Measurements from ENCODE around the gene CACNA1E. TPM values are rescaled to one million over a fixed set of nuclear protein-coding genes. Genes with fewer than 3 reads are reported as not detected.

Gene CACNA1E
- total and polyA plus RNA-seq, 5 donors from 2014 or later: not detected

- Histone ChIP-seq H3K4me1 (ENCODE audit: control insufficient read depth, insufficient read depth, low read length, poor library complexity, severe bottlenecking) (no peaks in the 10 kb centered on the region), H3K9me3 (ENCODE audit: control insufficient read depth in 2 of 2, low read length in 2 of 2) (no peaks in the 10 kb centered on the region), H3K36me3 (ENCODE audit: control insufficient read depth, insufficient read depth, low read length) (no peaks in the 10 kb centered on the region), H3K4me3 (ENCODE audit: low read depth, low read length) (no peak overlapping the region), H3K27me3 (ENCODE audit: control insufficient read depth, insufficient read depth, low read length) (no peaks in the 10 kb centered on the region), H3K27ac (ENCODE audit: insufficient read depth, low read length, poor library complexity, severe bottlenecking) (no peak overlapping the region)
- H3K36me3 Mint-ChIP-seq: no peaks in the 10 kb centered on the region
- peaks cover 13% of the 10 kb centered on the region for H3K27me3 Mint-ChIP-seq
- DNase-seq: no peak
- no peak for ATAC-seq (ENCODE audit: low read depth in 2 of 2)
- H3K4me3 Mint-ChIP-seq: no peak overlapping the region
- H3K27ac Mint-ChIP-seq: peak overlapping the region in 1 of 3 donors; percentile 36
- H3K4me1 Mint-ChIP-seq: no peaks in the 10 kb centered on the region
- H3K9me3 Mint-ChIP-seq: peaks cover 0 to 8% (median 0%) of the 10 kb centered on the region in 7 donors
These were observed 255.9 kb downstream of the CACNA1E start for GRCh38 chr1:181739214-181739613.

GRCh38 chr1:181742426-181742825 lies 259.1 kb downstream of the CACNA1E start:
- no peaks in the 10 kb centered on the region for H3K9me3 ChIP-seq (ENCODE audit: control insufficient read depth in 2 of 2, low read length in 2 of 2)
- ATAC-seq (ENCODE audit: low read depth in 2 of 2): no peak

GRCh38 chr1:181743878-181744312 lies 260.6 kb downstream of the CACNA1E start:
- H3K27ac Mint-ChIP-seq: no peak overlapping the region
- Histone ChIP-seq H3K27me3 (ENCODE audit: control insufficient read depth, insufficient read depth, low read length) (no peaks in the 10 kb centered on the region), H3K4me3 (ENCODE audit: low read depth, low read length) (no peak overlapping the region), H3K27ac (ENCODE audit: insufficient read depth, low read length, poor library complexity, severe bottlenecking) (no peak overlapping the region), H3K4me1 (ENCODE audit: control insufficient read depth, insufficient read depth, low read length, poor library complexity, severe bottlenecking) (no peaks in the 10 kb centered on the region), H3K36me3 (ENCODE audit: control insufficient read depth, insufficient read depth, low read length) (no peaks in the 10 kb centered on the region), H3K9me3 (ENCODE audit: control insufficient read depth in 2 of 2, low read length in 2 of 2) (no peaks in the 10 kb centered on the region)
- no peak overlapping the region for H3K4me3 Mint-ChIP-seq
- peaks cover 13% of the 10 kb centered on the region for H3K27me3 Mint-ChIP-seq
- no peak for DNase-seq
- no peaks in the 10 kb centered on the region for H3K36me3 Mint-ChIP-seq
- ATAC-seq (ENCODE audit: low read depth in 2 of 2): no peak
- H3K9me3 Mint-ChIP-seq: peaks cover 0 to 7% (median 0%) of the 10 kb centered on the region in 7 donors
- H3K4me1 Mint-ChIP-seq: no peaks in the 10 kb centered on the region

More at GRCh38 chr1:181742426-181742825, 259.1 kb downstream of the CACNA1E start:
- H3K36me3 ChIP-seq (ENCODE audit: control insufficient read depth, insufficient read depth, low read length): no peaks in the 10 kb centered on the region
- Mint-ChIP-seq H3K4me1 (no peaks in the 10 kb centered on the region), H3K27ac (peak overlapping the region in 1 of 3 donors; percentile 6), H3K4me3 (no peak overlapping the region), H3K36me3 (no peaks in the 10 kb centered on the region), H3K27me3 (peaks cover 13% of the 10 kb centered on the region), H3K9me3 (peaks cover 0 to 7% (median 0%) of the 10 kb centered on the region in 7 donors)
- H3K4me3 ChIP-seq (ENCODE audit: low read depth, low read length): no peak overlapping the region
- no peaks in the 10 kb centered on the region for H3K27me3 ChIP-seq (ENCODE audit: control insufficient read depth, insufficient read depth, low read length)
- no peaks in the 10 kb centered on the region for H3K4me1 ChIP-seq (ENCODE audit: control insufficient read depth, insufficient read depth, low read length, poor library complexity, severe bottlenecking)
- DNase-seq: no peak
- no peak overlapping the region for H3K27ac ChIP-seq (ENCODE audit: insufficient read depth, low read length, poor library complexity, severe bottlenecking)

DNA sequence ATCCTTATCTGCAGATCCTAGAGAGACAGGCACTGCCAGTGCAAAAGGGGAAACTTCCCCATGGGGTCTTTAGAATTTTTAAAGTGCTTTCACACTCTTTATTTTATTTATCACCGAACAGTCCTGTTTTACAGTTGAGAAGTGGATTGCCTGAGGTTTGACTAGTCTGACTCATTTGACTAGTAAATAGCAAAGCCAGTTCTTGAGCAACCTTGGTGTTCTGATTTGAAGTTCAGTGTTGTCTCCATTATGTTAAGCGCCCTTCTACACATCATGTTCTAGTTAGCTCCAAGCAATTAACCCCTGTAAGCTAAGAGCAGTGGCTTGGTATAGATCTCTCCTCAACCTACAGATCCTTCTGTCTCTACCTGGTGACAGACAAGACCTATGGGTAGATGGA lies 262.9 kb downstream of the CACNA1E start:
- Mint-ChIP-seq H3K9me3 (peaks cover 0 to 3% (median 0%) of the 10 kb centered on the region in 7 donors), H3K4me3 (no peak overlapping the region), H3K36me3 (no peaks in the 10 kb centered on the region), H3K27me3 (peaks cover 10% of the 10 kb centered on the region), H3K27ac (no peak overlapping the region), H3K4me1 (no peaks in the 10 kb centered on the region)
- Histone ChIP-seq H3K4me3 (ENCODE audit: low read depth, low read length) (no peak overlapping the region), H3K36me3 (ENCODE audit: control insufficient read depth, insufficient read depth, low read length) (no peaks in the 10 kb centered on the region), H3K4me1 (ENCODE audit: control insufficient read depth, insufficient read depth, low read length, poor library complexity, severe bottlenecking) (no peaks in the 10 kb centered on the region), H3K9me3 (ENCODE audit: control insufficient read depth in 2 of 2, low read length in 2 of 2) (no peaks in the 10 kb centered on the region), H3K27ac (ENCODE audit: insufficient read depth, low read length, poor library complexity, severe bottlenecking) (no peak overlapping the region), H3K27me3 (ENCODE audit: control insufficient read depth, insufficient read depth, low read length) (no peaks in the 10 kb centered on the region)
- ATAC-seq (ENCODE audit: low read depth in 2 of 2) (no peak), DNase-seq (no peak)

DNA sequence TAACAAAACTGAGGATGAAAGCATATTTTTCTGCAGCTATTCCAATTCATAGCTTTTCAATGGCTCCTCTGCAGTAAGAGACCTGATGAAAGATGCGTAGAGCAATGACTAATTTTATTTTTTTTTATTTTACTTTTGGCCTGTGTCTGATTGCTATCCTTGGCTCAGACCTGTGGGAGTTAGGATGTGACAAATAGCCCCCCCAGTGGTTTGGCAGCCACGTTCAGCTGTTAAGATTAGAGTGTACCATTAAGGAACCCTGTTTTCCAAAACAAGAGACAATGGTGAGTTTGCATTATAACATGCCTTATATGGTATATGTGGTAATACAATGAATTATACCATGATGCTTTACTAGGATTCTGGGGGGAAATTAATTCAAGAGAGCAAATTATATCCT lies 264.7 kb downstream of the CACNA1E start:
- Histone ChIP-seq H3K36me3 (ENCODE audit: control insufficient read depth, insufficient read depth, low read length) (no peaks in the 10 kb centered on the region), H3K9me3 (ENCODE audit: control insufficient read depth in 2 of 2, low read length in 2 of 2) (no peaks in the 10 kb centered on the region), H3K4me3 (ENCODE audit: low read depth, low read length) (no peak overlapping the region), H3K27me3 (ENCODE audit: control insufficient read depth, insufficient read depth, low read length) (no peaks in the 10 kb centered on the region), H3K4me1 (ENCODE audit: control insufficient read depth, insufficient read depth, low read length, poor library complexity, severe bottlenecking) (no peaks in the 10 kb centered on the region), H3K27ac (ENCODE audit: insufficient read depth, low read length, poor library complexity, severe bottlenecking) (no peak overlapping the region)
- Mint-ChIP-seq H3K4me3 (no peak overlapping the region), H3K27ac (no peak overlapping the region), H3K4me1 (no peaks in the 10 kb centered on the region), H3K36me3 (no peaks in the 10 kb centered on the region), H3K27me3 (no peaks in the 10 kb centered on the region), H3K9me3 (peaks cover 0 to 1% (median 0%) of the 10 kb centered on the region in 7 donors)
- DNase-seq (no peak), ATAC-seq (ENCODE audit: low read depth in 2 of 2) (no peak)

GRCh38 chr1:181754103-181754502 lies 270.8 kb downstream of the CACNA1E start:
- ATAC-seq (ENCODE audit: low read depth in 2 of 2) (no peak), DNase-seq (no peak)
- Mint-ChIP-seq H3K4me3 (no peak overlapping the region), H3K27ac (no peak overlapping the region), H3K27me3 (peaks cover 9% of the 10 kb centered on the region), H3K36me3 (no peaks in the 10 kb centered on the region), H3K4me1 (no peaks in the 10 kb centered on the region), H3K9me3 (peaks cover 0 to 3% (median 0%) of the 10 kb centered on the region in 7 donors)
- no peaks in the 10 kb centered on the region for H3K9me3 ChIP-seq (ENCODE audit: control insufficient read depth in 2 of 2, low read length in 2 of 2)
- no peak overlapping the region for H3K27ac ChIP-seq (ENCODE audit: insufficient read depth, low read length, poor library complexity, severe bottlenecking)
- H3K36me3 ChIP-seq (ENCODE audit: control insufficient read depth, insufficient read depth, low read length): no peaks in the 10 kb centered on the region
- no peaks in the 10 kb centered on the region for H3K4me1 ChIP-seq (ENCODE audit: control insufficient read depth, insufficient read depth, low read length, poor library complexity, severe bottlenecking)
- H3K27me3 ChIP-seq (ENCODE audit: control insufficient read depth, insufficient read depth, low read length): no peaks in the 10 kb centered on the region
- H3K4me3 ChIP-seq (ENCODE audit: low read depth, low read length): no peak overlapping the region

GRCh38 chr1:181759481-181759880 lies 276.2 kb downstream of the CACNA1E start:
- H3K9me3 ChIP-seq (ENCODE audit: control insufficient read depth in 2 of 2, low read length in 2 of 2): no peaks in the 10 kb centered on the region
- Mint-ChIP-seq H3K4me1 (no peaks in the 10 kb centered on the region), H3K4me3 (no peak overlapping the region), H3K27ac (no peak overlapping the region), H3K36me3 (no peaks in the 10 kb centered on the region), H3K9me3 (peaks cover 0 to 1% (median 0%) of the 10 kb centered on the region in 7 donors), H3K27me3 (peaks cover 8% of the 10 kb centered on the region)
- ATAC-seq (ENCODE audit: low read depth in 2 of 2) (no peak), DNase-seq (no peak)
- no peaks in the 10 kb centered on the region for H3K36me3 ChIP-seq (ENCODE audit: control insufficient read depth, insufficient read depth, low read length)
- H3K27ac ChIP-seq (ENCODE audit: insufficient read depth, low read length, poor library complexity, severe bottlenecking): no peak overlapping the region
- H3K4me1 ChIP-seq (ENCODE audit: control insufficient read depth, insufficient read depth, low read length, poor library complexity, severe bottlenecking): no peaks in the 10 kb centered on the region
- no peak overlapping the region for H3K4me3 ChIP-seq (ENCODE audit: low read depth, low read length)
- no peaks in the 10 kb centered on the region for H3K27me3 ChIP-seq (ENCODE audit: control insufficient read depth, insufficient read depth, low read length)

- Mint-ChIP-seq H3K9me3 (peaks cover 0 to 2% (median 0%) of the 10 kb centered on the region in 7 donors), H3K4me3 (no peak overlapping the region), H3K27me3 (no peaks in the 10 kb centered on the region), H3K4me1 (no peaks in the 10 kb centered on the region), H3K36me3 (no peaks in the 10 kb centered on the region), H3K27ac (no peak overlapping the region)
- Histone ChIP-seq H3K4me3 (ENCODE audit: low read depth, low read length) (no peak overlapping the region), H3K27me3 (ENCODE audit: control insufficient read depth, insufficient read depth, low read length) (no peaks in the 10 kb centered on the region), H3K9me3 (ENCODE audit: control insufficient read depth in 2 of 2, low read length in 2 of 2) (no peaks in the 10 kb centered on the region), H3K27ac (ENCODE audit: insufficient read depth, low read length, poor library complexity, severe bottlenecking) (no peak overlapping the region), H3K36me3 (ENCODE audit: control insufficient read depth, insufficient read depth, low read length) (no peaks in the 10 kb centered on the region), H3K4me1 (ENCODE audit: control insufficient read depth, insufficient read depth, low read length, poor library complexity, severe bottlenecking) (no peaks in the 10 kb centered on the region)
- ATAC-seq (ENCODE audit: low read depth in 2 of 2) (no peak), DNase-seq (no peak)
These were observed 280.4 kb downstream of the CACNA1E start for GRCh38 chr1:181763736-181764135.
